Neutrophil (primary cell): ENCODE data around the gene R3HDM4.

Experiments used
- H3K27ac ChIP-seq: fragments of 200-600 bp; sonication (generic); 2 replicates; pipeline ENCODE4 v1.5.1; 2016; ENCODE audit warnings: mild to moderate bottlenecking, moderate library complexity
- H3K27me3 ChIP-seq: fragments of 200-600 bp; sonication (generic); 2 replicates; pipeline ENCODE4 v1.6.0; 2016; ENCODE audit warnings: mild to moderate bottlenecking
- H3K36me3 ChIP-seq: fragments of 200-600 bp; sonication (generic); 2 replicates; pipeline ENCODE4 v1.5.1; 2017
- H3K4me1 ChIP-seq, 2 experiments: fragments of 200-600 bp in 1 of 2; sonication (generic) in 1 of 2; 1 replicate in 1 of 2; 2 replicates in 1 of 2; pipeline versions ENCODE4 v1.5.1 to v1.6.1; 2013 to 2016; ENCODE audit warnings: low read depth in 1 of 2, low read length in 1 of 2, mild to moderate bottlenecking in 1 of 2, moderate library complexity in 1 of 2; ENCODE audit not compliant: control insufficient read depth in 1 of 2, insufficient read depth in 1 of 2
- H3K4me3 ChIP-seq, 2 experiments: fragments of 200-600 bp in 1 of 2; sonication (generic) in 1 of 2; 1 replicate in 1 of 2; 2 replicates in 1 of 2; pipeline ENCODE4 v1.5.1; 2013 to 2016; ENCODE audit warnings: low read depth in 1 of 2, low read length in 1 of 2, mild to moderate bottlenecking in 1 of 2, moderate library complexity in 1 of 2
- H3K9me3 ChIP-seq: fragments of 200-600 bp; sonication (generic); 2 replicates; pipeline ENCODE4 v1.5.1; 2016
- CTCF ChIP-seq: fragments of 200-600 bp; sonication (generic); IDR thresholded peaks from 2 replicates; pipeline ENCODE4 v1.5.1; 2016; ENCODE audit warnings: antibody characterized with exemption

Gene R3HDM4

GRCh38 chr19:862581-863314, 50.3 kb downstream of the R3HDM4 start:
- H3K36me3 ChIP-seq: peaks cover 10% of the 10 kb centered on the region
- H3K4me3 ChIP-seq: peak overlapping the region; percentile 45 to 56
- H3K9me3 ChIP-seq: no peaks in the 10 kb centered on the region
- no peak for TF ChIP-seq CTCF
- H3K4me1 ChIP-seq: peaks cover 51 to 57% of the 10 kb centered on the region in 2 experiments
- peak overlapping the region; percentile 88 for H3K27ac ChIP-seq
- peaks cover 38% of the 10 kb centered on the region for H3K27me3 ChIP-seq

- H3K27ac ChIP-seq: peak overlapping the region; percentile 88
- H3K4me3 ChIP-seq: peak overlapping the region; percentile 17 to 56
- peaks cover 58 to 60% of the 10 kb centered on the region in 2 experiments for H3K4me1 ChIP-seq
- H3K36me3 ChIP-seq: peaks cover 2% of the 10 kb centered on the region
- peak; percentile 27 for TF ChIP-seq CTCF
- peaks cover 38% of the 10 kb centered on the region for H3K27me3 ChIP-seq
- no peaks in the 10 kb centered on the region for H3K9me3 ChIP-seq
Measured at GRCh38 chr19:861756-862580, 51.1 kb downstream of the R3HDM4 start.

GRCh38 chr19:861141-861755, 51.8 kb downstream of the R3HDM4 start:
- Histone ChIP-seq H3K4me1 (peaks cover 59 to 60% of the 10 kb centered on the region in 2 experiments), H3K27me3 (peaks cover 38% of the 10 kb centered on the region), H3K36me3 (no peaks in the 10 kb centered on the region), H3K9me3 (no peaks in the 10 kb centered on the region), H3K4me3 (peak overlapping the region; percentile 62 to 64), H3K27ac (peak overlapping the region; percentile 39)
- TF ChIP-seq CTCF: no peak

GRCh38 chr19:858868-859843, 53.9 kb downstream of the R3HDM4 start, which contains the start of gene CFD:
TSS of gene CFD (plus strand) at chr19:859664. CDS start at chr19:859690, 26 bp downstream.
- TF ChIP-seq CTCF: no peak
- Histone ChIP-seq H3K9me3 (no peaks in the 10 kb centered on the region), H3K36me3 (no peaks in the 10 kb centered on the region), H3K27ac (peak within 1 kb of the TSS; percentile 87), H3K4me1 (peaks cover 58% of the 10 kb centered on the region in 2 experiments), H3K4me3 (peak within 1 kb of the TSS; percentile 62 to 64), H3K27me3 (peaks cover 41% of the 10 kb centered on the region)

- no peaks in the 10 kb centered on the region for H3K36me3 ChIP-seq
- TF ChIP-seq CTCF: no peak
- no peak overlapping the region for H3K4me3 ChIP-seq
- peaks cover 51 to 52% of the 10 kb centered on the region in 2 experiments for H3K4me1 ChIP-seq
- peaks cover 48% of the 10 kb centered on the region for H3K27me3 ChIP-seq
- peak overlapping the region; percentile 87 for H3K27ac ChIP-seq
- no peaks in the 10 kb centered on the region for H3K9me3 ChIP-seq
Measured at GRCh38 chr19:858284-858683, 54.7 kb downstream of the R3HDM4 start.
